ENCODE measurements around the gene ELOB. TPM values are rescaled to one million over a fixed set of nuclear protein-coding genes. Genes with fewer than 3 reads are reported as not detected.

Gene ELOB
- total RNA-seq, 1 donor from 2014 or later, result 344 TPM

DNA sequence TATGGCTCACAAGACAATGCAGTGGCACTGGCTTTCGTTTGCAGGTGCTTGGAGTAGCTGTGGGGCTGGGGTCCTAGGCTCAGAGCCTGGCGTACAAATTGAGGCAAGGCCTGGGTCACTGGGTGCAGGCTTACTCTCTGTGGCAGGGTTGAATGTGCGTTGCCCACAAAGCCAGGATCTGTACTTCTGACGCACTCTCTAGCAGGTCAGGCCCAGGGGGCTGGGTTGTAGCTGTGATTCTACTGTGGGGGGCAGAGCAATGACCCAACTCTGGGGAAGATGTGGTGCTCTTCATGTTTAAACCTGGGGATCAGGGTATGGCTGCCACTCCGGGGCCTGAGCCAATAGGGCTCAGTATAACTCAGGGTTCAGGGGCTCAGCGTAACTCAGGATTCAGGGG is 33.6 kb upstream of the ELOB start:
- no peak for DNase-seq (ENCODE audit: low read depth in 2 of 2)

GRCh38 chr16:2809149-2809760 is 32.2 kb upstream of the ELOB start:
- DNase-seq (ENCODE audit: low read depth in 2 of 2), result no peak

DNA sequence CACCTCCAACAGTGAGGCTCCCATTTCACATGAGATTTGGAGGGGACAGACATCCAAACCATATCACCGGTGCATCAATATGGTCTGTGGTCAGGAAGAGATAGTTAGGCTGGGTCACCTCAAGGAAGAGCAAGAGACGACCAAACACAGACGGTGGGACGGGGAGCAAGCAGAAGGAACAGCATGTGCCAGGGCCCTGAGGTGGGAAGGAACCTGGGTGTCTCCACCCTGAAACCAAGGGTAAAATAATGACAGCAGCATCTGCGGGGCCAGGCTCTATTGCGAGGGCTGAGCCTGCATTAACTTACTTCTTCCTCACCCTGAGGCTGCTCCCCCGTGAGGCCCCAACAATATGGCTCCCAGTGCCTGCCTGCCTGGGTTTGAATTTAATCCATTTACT is 31.1 kb upstream of the ELOB start:
- no peak for DNase-seq (ENCODE audit: low read depth in 2 of 2)

GRCh38 chr16:2806286-2806685 is 29.2 kb upstream of the ELOB start:
- DNase-seq (ENCODE audit: low read depth in 2 of 2), result no peak

GRCh38 chr16:2804728-2805127 is 27.6 kb upstream of the ELOB start:
- no peak for DNase-seq (ENCODE audit: low read depth in 2 of 2)

- no peak for DNase-seq (ENCODE audit: low read depth in 2 of 2)
Measured at GRCh38 chr16:2803545-2804195, 26.6 kb upstream of the ELOB start.

DNA sequence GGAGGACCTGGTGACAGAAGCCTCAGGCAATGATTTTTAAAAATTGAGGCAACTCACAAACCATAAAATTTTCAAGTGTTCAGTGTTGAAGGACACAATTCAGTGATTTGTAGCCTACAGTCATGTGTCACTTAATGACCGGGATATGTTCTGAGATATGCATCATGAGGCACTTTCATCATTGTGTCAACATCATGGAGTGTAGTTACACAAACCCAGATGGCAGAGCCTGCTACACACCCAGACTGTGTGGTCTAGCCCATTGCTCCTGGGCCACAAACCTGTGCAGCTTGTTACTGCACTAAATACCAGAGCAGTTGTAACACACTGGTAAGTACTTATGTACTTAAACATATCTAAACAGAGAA is 22.8 kb upstream of the ELOB start:
- DNase-seq (ENCODE audit: low read depth in 2 of 2), result no peak

DNA sequence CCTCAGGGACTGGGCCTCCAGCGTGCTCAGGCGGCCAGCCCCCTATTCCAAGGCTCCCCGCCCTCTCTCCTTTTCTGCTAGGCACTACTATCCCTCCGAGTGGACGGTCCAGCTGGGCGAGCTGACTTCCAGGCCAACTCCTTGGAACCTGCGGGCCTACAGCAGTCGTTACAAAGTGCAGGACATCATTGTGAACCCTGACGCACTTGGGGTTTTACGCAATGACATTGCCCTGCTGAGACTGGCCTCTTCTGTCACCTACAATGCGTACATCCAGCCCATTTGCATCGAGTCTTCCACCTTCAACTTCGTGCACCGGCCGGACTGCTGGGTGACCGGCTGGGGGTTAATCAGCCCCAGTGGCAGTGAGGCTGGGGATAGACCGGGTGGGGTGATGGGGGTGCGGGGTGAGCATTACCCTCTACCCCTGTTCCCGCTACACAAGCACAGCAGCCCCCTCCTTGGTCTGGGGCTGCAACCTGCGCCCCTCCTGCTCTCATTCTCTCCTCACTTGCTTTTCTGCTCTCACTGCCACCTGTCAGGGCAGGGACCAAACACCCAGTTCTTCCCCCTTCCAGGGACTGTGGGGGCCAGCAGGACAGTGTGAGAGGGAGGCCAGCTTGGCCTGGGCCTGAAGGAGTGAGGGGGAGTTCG is 22.3 kb upstream of the ELOB start:
- no peak for DNase-seq (ENCODE audit: low read depth in 2 of 2)

- no peak for DNase-seq (ENCODE audit: low read depth in 2 of 2)
Measured at GRCh38 chr16:2798723-2799204, 21.7 kb upstream of the ELOB start.

- no peak for DNase-seq (ENCODE audit: low read depth in 2 of 2)
Measured at GRCh38 chr16:2795395-2796143, 18.5 kb upstream of the ELOB start.

GRCh38 chr16:2792940-2793339 is 15.9 kb upstream of the ELOB start:
- no peak for DNase-seq (ENCODE audit: low read depth in 2 of 2)

- no peak for DNase-seq (ENCODE audit: low read depth in 2 of 2)
Measured at GRCh38 chr16:2791174-2791573, 14.1 kb upstream of the ELOB start.

- DNase-seq (ENCODE audit: low read depth in 2 of 2), result no peak
Measured at GRCh38 chr16:2790631-2791030, 13.6 kb upstream of the ELOB start.

DNA sequence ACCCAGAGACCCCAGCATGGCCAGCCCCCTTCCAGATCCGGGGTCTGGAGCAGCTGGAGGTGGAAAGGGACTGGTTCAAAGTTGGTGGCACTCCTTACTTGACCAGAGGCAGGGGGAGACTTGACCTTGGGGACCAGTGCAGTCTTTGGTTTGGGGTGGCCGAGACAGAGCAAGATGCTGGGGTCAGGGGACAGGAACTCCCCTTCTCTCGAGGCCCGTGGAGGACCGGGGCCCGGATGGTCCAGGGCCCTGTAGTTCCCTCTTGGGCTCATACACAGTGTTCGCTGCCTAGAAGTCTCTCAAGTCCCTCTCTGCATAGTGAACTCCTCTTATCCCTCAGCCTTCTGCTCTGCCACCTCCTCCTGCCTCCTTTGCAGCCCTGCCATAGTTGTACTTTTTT is 10.9 kb upstream of the ELOB start:
- DNase-seq (ENCODE audit: low read depth in 2 of 2), result no peak

GRCh38 chr16:2787406-2787805 is 10.3 kb upstream of the ELOB start, which contains the start of gene PRSS33:
PRSS33 (minus strand) TSS chr16:2787560; CDS start chr16:2786547, 1,013 bp downstream.
- DNase-seq (ENCODE audit: low read depth in 2 of 2), result no peak

DNA sequence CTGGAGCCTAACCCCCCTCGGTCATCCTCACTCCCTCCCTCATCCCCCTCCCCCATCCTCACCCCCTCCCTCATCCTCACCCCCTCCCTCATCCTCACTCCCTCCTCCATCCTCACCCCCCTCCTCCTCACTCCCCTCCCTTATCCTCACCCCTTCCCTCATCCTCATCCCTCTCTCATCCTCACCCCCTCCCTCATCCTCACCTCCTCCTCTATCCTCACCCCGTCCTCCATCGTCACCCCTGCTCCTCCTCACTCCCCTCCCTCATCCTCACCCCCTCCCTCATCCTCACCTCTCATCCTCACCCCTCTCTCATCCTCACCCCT is 9.7 kb upstream of the ELOB start:
- no peak for DNase-seq (ENCODE audit: low read depth in 2 of 2)

DNA sequence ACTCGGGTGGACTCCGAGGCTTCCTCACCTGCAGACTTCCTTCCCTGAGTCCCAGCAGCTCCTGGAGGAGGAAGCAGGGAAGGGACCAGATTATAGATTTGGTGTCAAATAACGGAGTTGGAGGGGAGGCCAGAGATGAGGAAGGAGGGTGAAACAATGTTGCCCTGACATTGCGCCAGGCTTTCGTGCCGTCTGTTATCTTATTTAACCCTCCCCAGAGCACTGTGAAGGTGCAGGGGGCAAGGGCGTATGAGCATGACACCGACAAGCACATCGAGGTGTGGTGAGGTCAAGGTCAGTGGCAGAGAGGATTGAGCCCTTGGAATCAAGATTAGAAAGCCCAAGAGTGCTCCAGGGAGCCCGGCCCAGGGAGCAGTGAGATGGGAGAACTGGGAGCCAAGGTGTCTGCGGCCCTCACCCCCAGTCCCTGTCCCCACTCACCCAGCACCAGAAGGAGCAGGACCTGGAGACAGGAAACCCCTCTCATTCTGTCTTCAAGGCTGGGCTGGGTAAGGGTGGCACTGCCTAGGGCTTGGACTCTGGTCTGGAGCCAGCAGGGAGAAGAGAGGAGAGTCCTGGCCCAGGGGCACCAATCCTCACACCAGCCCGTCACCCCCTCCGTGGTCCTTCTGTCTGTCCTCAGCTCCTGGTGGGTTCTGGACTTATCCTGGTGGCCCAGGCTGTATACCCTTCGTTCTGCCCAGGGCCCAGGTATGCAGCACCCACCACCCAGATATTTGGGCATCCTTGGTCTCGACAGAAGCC is 9.2 kb upstream of the ELOB start:
- DNase-seq (ENCODE audit: low read depth in 2 of 2), result no peak

DNA sequence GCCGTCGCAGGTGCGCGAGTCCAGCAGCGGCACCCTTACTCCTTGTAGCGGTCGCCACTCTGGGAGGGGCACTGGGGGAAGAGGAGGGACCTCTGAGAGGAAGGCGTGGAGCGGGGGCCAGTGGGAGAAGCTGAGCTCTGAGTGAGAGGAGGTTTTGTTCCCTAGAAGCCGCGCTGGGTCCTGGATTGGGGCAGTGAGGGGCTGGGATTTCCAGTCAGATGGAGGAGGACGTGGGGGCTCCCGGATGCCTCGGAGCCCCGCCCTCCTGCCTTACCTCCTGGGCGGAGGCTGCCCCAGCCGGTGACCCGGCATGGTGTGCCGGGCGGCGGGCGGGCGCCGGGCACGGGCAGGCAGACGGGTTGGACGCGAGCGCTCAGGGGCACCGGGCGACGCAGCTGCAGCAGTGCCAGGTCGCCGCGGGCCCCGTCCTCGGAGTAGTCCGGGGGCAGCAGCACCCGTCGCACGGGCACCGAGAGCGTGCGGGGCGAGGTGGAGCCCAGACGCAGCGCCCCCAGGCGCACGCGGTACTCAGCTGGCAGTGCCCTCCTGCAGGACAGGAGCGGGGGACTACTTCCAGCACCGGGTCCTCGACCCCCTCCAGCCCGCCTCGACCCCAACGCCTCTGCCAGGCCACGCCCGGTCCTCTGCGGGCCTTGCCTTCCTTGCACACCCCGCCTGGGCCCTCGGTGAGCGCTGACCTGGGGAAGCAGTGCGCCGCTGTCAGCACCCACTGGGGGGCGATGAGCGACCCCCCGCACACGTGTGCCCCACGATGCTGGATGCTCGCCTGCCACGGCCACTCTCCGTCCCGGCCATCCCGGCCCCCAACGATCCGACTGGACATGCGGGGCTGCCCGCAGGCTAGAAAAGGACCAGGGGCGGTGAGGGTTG is 8.3 kb upstream of the ELOB start:
- no peak for DNase-seq (ENCODE audit: low read depth in 2 of 2)

DNA sequence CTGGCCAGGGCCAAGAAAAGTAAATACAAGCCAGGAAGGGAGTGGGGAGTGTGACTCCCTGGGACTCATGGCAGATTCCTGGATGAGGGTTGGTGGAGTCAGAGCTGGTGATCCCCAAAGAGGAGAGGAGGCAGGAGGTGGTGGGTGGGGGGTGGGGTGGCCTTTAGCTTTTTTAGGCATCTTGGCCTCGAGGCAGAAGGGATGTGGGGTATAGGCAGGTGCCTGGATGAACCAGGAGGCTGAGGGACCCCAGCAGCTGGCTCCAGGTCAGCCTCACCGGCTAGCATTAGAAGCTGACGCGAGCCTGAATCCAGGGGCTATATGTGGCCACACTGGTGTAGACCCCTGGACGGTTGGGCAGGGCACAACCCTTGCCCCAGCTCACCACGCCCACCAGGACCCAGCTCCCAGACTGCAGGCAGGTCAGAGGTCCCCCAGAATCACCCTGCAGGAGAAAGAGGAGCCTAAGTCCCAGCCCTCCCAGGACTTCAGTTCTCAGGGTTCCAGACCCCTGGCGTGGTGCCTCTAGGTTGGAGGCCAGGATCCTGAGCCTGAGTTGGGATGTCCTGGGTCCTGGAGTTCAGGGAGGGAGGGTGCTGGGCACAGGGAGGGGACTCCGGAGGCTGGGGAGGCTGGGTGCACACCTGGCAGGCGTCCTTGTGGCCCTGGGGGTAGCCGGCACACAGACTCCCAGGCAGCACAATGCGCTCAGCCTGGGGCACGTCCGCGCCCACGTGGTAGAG is 7.4 kb upstream of the ELOB start:
- no peak for DNase-seq (ENCODE audit: low read depth in 2 of 2)
